SU-DHL-6 (cell line): ENCODE measurements around the gene RELN.

ENCODE experiments used
- H2AFZ ChIP-seq: fragments of 200-600 bp; sonication (generic); 2 replicates; pipeline ENCODE4 v1.6.1; 2014; ENCODE audit warnings: low read depth, mild to moderate bottlenecking, moderate library complexity, mixed read lengths, antibody characterized with exemption, low read length; ENCODE audit not compliant: severe bottlenecking
- H3F3A ChIP-seq: fragments of 200-600 bp; shearing (Covaris generic); 2 replicates; pipeline ENCODE4 v1.6.0; 2016; ENCODE audit warnings: antibody characterized with exemption, mild to moderate bottlenecking; ENCODE audit not compliant: insufficient read depth
- H3K27ac ChIP-seq: fragments of 200-600 bp; sonication (generic); 2 replicates; pipeline ENCODE4 v1.5.1; 2016; ENCODE audit warnings: low read depth, mild to moderate bottlenecking, low read length, moderate library complexity, mixed read lengths
- H3K27me3 ChIP-seq: fragments of 200-600 bp; sonication (generic), shearing (Covaris generic); 2 replicates; pipeline ENCODE4 v1.6.0; 2014; ENCODE audit warnings: mild to moderate bottlenecking, low read length
- H3K36me3 ChIP-seq: fragments of 200-600 bp; sonication (generic); 2 replicates; pipeline ENCODE4 v1.6.1; 2014; ENCODE audit warnings: mild to moderate bottlenecking, low read length, mixed read lengths
- H3K4me2 ChIP-seq: fragments of 300-600, 200-600 bp; shearing (Covaris generic), sonication (generic); 2 replicates; pipeline ENCODE4 v1.6.0; 2014; ENCODE audit warnings: low read length, low read depth, mild to moderate bottlenecking; ENCODE audit not compliant: poor library complexity, severe bottlenecking
- H3K4me3 ChIP-seq: fragments of 200-600 bp; sonication (generic); 2 replicates; pipeline ENCODE4 v1.5.1; 2014; ENCODE audit warnings: antibody characterized with exemption, low read length, mild to moderate bottlenecking, mixed read lengths; ENCODE audit not compliant: insufficient read depth, poor library complexity, severe bottlenecking
- H3K79me2 ChIP-seq: fragments of 200-600 bp; sonication (generic); 2 replicates; pipeline ENCODE4 v1.6.1; 2014; ENCODE audit warnings: mild to moderate bottlenecking, low read length, moderate library complexity; ENCODE audit not compliant: insufficient read depth
- H3K9ac ChIP-seq: fragments of 200-600 bp; sonication (generic); 2 replicates; pipeline ENCODE4 v1.7.0; 2014; ENCODE audit warnings: mild to moderate bottlenecking, low read length
- H3K9me2 ChIP-seq: fragments of 200-600 bp; sonication (generic); replicated peaks from 2 replicates; pipeline ENCODE4 v1.6.1; 2014; ENCODE audit warnings: low read length; ENCODE audit not compliant: insufficient read depth
- H3K9me3 ChIP-seq: fragments of 200-600 bp; sonication (generic); 2 replicates; pipeline ENCODE4 v1.6.1; 2014; ENCODE audit warnings: low read length, mixed read lengths; ENCODE audit not compliant: insufficient read depth
- H4K20me1 ChIP-seq: fragments of 200-600 bp; sonication (generic); 2 replicates; pipeline ENCODE4 v1.6.1; 2014; ENCODE audit warnings: low read depth, mild to moderate bottlenecking, antibody characterized with exemption, low read length, moderate library complexity, mixed read lengths
- EZH2phosphoT487 ChIP-seq: fragments of 200-600 bp; sonication (generic), shearing (Covaris generic); conservative IDR thresholded peaks from 2 replicates; pipeline ENCODE4 v1.6.1; 2018; ENCODE audit warnings: mild to moderate bottlenecking, antibody characterized with exemption, low read length, moderate library complexity, mixed read lengths
- TF ChIP-seq, protein P1 (sequence below): fragments of 200-600 bp; sonication (generic); IDR thresholded peaks from one replicate; pipeline ENCODE4 v1.5.1; 2017; ENCODE audit warnings: antibody characterized with exemption, mild to moderate bottlenecking, low read length, moderate library complexity; ENCODE audit not compliant: insufficient read depth, poor library complexity, severe bottlenecking

The RELN gene

DNA sequence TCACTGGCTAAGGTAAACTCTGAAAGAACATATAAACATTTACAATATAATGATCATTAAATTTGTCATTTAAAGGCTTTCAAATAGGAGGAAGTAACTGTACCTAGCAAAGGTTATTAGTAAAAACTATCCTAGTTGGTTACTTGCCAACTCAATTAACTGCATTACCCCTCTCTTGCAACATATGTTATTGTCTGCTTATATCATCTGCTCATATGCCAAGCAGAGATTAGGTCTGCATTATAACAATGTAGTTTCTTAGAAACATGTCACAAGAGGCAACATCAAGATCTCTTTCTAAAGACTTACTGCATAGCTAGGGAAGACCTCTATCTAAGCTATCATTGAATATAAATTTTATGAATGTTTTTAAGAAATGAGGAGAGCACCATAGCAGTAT, 132.5 kb downstream of the RELN start:
- H3K4me3 ChIP-seq = no peak overlapping the region
- no peaks in the 10 kb centered on the region for H4K20me1 ChIP-seq
- H3K4me2 ChIP-seq = no peak overlapping the region
- no peak overlapping the region for H3K27ac ChIP-seq
- no peak overlapping the region for H2AFZ ChIP-seq
- no peaks in the 10 kb centered on the region for H3F3A ChIP-seq
- H3K9ac ChIP-seq = no peak overlapping the region
- H3K36me3 ChIP-seq = no peaks in the 10 kb centered on the region
- TF ChIP-seq EZH2phosphoT487 = no peak
- H3K9me2 ChIP-seq = no peaks in the 10 kb centered on the region
- H3K79me2 ChIP-seq = no peaks in the 10 kb centered on the region
- H3K9me3 ChIP-seq = no peaks in the 10 kb centered on the region
- H3K27me3 ChIP-seq = no peaks in the 10 kb centered on the region

DNA sequence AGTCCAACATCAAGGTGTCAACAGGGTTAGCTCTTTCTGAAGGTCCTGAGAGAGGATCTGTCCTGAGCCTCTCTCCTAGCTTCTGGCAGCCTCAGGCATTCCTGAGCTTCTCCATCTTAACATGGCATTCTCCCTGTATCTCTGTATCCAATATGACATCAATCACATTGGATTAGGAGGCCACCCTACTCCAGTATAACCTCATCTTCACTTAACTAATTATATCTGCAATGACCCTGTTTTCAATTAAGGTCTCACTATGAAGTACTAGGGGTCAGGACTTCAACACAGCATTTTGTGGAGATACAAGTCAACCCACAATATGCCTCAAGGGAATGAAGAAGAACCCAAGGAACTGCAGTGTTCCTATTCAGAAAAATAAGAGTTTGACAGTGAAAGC, 133.8 kb downstream of the RELN start:
- Histone ChIP-seq H3K9ac (no peak overlapping the region), H3K79me2 (no peaks in the 10 kb centered on the region), H3K9me2 (no peaks in the 10 kb centered on the region), H3K9me3 (no peaks in the 10 kb centered on the region), H4K20me1 (no peaks in the 10 kb centered on the region), H3K27ac (no peak overlapping the region), H3K27me3 (no peaks in the 10 kb centered on the region), H2AFZ (no peak overlapping the region), H3K36me3 (no peaks in the 10 kb centered on the region), H3F3A (no peaks in the 10 kb centered on the region), H3K4me3 (no peak overlapping the region), H3K4me2 (no peak overlapping the region)
- TF ChIP-seq, protein P1, sequence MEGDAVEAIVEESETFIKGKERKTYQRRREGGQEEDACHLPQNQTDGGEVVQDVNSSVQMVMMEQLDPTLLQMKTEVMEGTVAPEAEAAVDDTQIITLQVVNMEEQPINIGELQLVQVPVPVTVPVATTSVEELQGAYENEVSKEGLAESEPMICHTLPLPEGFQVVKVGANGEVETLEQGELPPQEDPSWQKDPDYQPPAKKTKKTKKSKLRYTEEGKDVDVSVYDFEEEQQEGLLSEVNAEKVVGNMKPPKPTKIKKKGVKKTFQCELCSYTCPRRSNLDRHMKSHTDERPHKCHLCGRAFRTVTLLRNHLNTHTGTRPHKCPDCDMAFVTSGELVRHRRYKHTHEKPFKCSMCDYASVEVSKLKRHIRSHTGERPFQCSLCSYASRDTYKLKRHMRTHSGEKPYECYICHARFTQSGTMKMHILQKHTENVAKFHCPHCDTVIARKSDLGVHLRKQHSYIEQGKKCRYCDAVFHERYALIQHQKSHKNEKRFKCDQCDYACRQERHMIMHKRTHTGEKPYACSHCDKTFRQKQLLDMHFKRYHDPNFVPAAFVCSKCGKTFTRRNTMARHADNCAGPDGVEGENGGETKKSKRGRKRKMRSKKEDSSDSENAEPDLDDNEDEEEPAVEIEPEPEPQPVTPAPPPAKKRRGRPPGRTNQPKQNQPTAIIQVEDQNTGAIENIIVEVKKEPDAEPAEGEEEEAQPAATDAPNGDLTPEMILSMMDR = no peak
- no peak for TF ChIP-seq EZH2phosphoT487

DNA sequence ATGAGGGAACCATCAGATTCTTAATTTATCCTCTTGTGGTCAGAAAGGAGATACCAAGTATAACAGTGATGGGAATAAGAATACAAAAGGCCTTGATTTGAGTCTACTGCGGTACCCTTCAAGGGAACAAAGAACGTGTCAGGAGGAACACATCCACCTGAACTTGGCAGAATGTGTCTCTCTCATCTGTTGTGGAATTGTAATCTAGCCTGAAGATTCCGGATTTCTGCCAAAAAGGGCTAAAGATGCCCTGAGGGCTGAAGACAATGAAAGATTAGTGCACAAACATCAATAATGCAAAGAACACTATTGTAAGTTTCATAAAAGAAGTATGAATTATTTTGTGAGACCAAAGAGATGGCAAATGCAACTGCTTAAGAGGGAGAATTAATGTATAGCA, 134.8 kb downstream of the RELN start:
- H3K9ac ChIP-seq = no peak overlapping the region
- no peaks in the 10 kb centered on the region for H3K9me2 ChIP-seq
- no peaks in the 10 kb centered on the region for H3K79me2 ChIP-seq
- no peak overlapping the region for H3K27ac ChIP-seq
- no peak for TF ChIP-seq EZH2phosphoT487
- TF ChIP-seq, protein P1 = no peak
- H3K27me3 ChIP-seq = no peaks in the 10 kb centered on the region
- H3K4me3 ChIP-seq = no peak overlapping the region
- H3F3A ChIP-seq = no peaks in the 10 kb centered on the region
- H3K36me3 ChIP-seq = no peaks in the 10 kb centered on the region
- H3K4me2 ChIP-seq = no peak overlapping the region
- no peak overlapping the region for H2AFZ ChIP-seq
- H4K20me1 ChIP-seq = no peaks in the 10 kb centered on the region
- no peaks in the 10 kb centered on the region for H3K9me3 ChIP-seq

DNA sequence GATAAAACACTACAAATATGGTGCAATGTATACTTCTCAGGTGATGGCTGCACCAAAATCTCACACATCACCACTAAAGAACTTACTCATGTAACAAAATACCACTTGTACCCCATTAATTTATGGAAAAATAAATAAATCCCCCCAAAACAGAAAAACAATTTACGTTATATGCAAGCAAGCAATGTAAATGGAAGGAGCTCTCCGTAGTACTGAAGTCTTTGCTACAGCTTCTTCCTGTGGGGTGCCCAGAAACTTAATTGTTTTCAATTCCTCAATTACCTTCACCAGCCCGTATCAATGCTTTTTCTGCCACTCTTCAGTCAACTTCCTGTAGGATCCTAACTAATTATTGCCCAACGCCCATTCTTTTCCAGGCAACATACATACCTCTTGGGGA, 138.1 kb downstream of the RELN start:
- Histone ChIP-seq H2AFZ (no peak overlapping the region), H3K9me3 (no peaks in the 10 kb centered on the region), H3K27me3 (no peaks in the 10 kb centered on the region), H3K79me2 (no peaks in the 10 kb centered on the region), H3K36me3 (no peaks in the 10 kb centered on the region), H4K20me1 (no peaks in the 10 kb centered on the region), H3K4me2 (no peak overlapping the region), H3K9me2 (no peaks in the 10 kb centered on the region), H3F3A (no peaks in the 10 kb centered on the region), H3K9ac (no peak overlapping the region), H3K27ac (no peak overlapping the region), H3K4me3 (no peak overlapping the region)
- no peak for TF ChIP-seq EZH2phosphoT487
- TF ChIP-seq, protein P1 = no peak
